ENCODE results near the gene GVQW3. TPM values are rescaled to one million over a fixed set of nuclear protein-coding genes. Genes with fewer than 3 reads are reported as not detected.

GVQW3 gene
- total RNA-seq, 3 donors from 2014 or later: 1.3 to 5.4 (median 3.9) TPM

GRCh38 chr11:76453248-76453647 lies 72.1 kb downstream of the GVQW3 start:
- intact Hi-C loops (cut with DNase I; ENCODE audit: low total_unique reads): no loop called here
- H3K27ac ChIP-seq: no peak overlapping the region
- H3K4me3 ChIP-seq: no peak overlapping the region
- no peaks in the 10 kb centered on the region for H3K9me3 ChIP-seq
- no peaks in the 10 kb centered on the region for H3K36me3 ChIP-seq
- no peak for TF ChIP-seq CTCF (IDR thresholded peaks at IDR 0.05)
- DNase-seq (ENCODE audit: low spot score in 2 of 2): no peak
- no peaks in the 10 kb centered on the region for H3K27me3 ChIP-seq
- H3K4me1 ChIP-seq: no peaks in the 10 kb centered on the region

- intact Hi-C loops (cut with DNase I; ENCODE audit: low total_unique reads): no loop called here
- DNase-seq (ENCODE audit: low spot score in 2 of 2): no peak
- H3K36me3 ChIP-seq: no peaks in the 10 kb centered on the region
- H3K9me3 ChIP-seq: no peaks in the 10 kb centered on the region
- H3K4me1 ChIP-seq: no peaks in the 10 kb centered on the region
- H3K27ac ChIP-seq: no peak overlapping the region
- H3K27me3 ChIP-seq: no peaks in the 10 kb centered on the region
- H3K4me3 ChIP-seq: no peak overlapping the region
- TF ChIP-seq POLR2AphosphoS5 (IDR thresholded peaks at IDR 0.05) (no peak), POLR2A (IDR thresholded peaks at IDR 0.05) (no peak), CTCF (IDR thresholded peaks at IDR 0.05) (no peak)
Observed at GRCh38 chr11:76455331-76455730, 74.2 kb downstream of the GVQW3 start.

- TF ChIP-seq POLR2AphosphoS5 (IDR thresholded peaks at IDR 0.05) (no peak), CTCF (IDR thresholded peaks at IDR 0.05) (no peak), POLR2A (IDR thresholded peaks at IDR 0.05) (no peak)
- no peaks in the 10 kb centered on the region for H3K36me3 ChIP-seq
- DNase-seq (ENCODE audit: low spot score in 2 of 2): no peak
- H3K9me3 ChIP-seq: no peaks in the 10 kb centered on the region
- H3K4me3 ChIP-seq: no peak overlapping the region
- intact Hi-C loops (cut with DNase I; ENCODE audit: low total_unique reads): no loop called here
- H3K27ac ChIP-seq: no peak overlapping the region
- no peaks in the 10 kb centered on the region for H3K27me3 ChIP-seq
- H3K4me1 ChIP-seq: no peaks in the 10 kb centered on the region
Observed at GRCh38 chr11:76455931-76456330, 74.8 kb downstream of the GVQW3 start.

GRCh38 chr11:76456571-76456970 lies 75.4 kb downstream of the GVQW3 start:
- intact Hi-C loops (cut with DNase I; ENCODE audit: low total_unique reads): no loop called here
- Histone ChIP-seq H3K36me3 (no peaks in the 10 kb centered on the region), H3K9me3 (no peaks in the 10 kb centered on the region), H3K27ac (no peak overlapping the region), H3K4me1 (no peaks in the 10 kb centered on the region), H3K27me3 (no peaks in the 10 kb centered on the region), H3K4me3 (no peak overlapping the region)
- no peak for DNase-seq (ENCODE audit: low spot score in 2 of 2)
- TF ChIP-seq POLR2AphosphoS5 (IDR thresholded peaks at IDR 0.05) (no peak), CTCF (IDR thresholded peaks at IDR 0.05) (no peak), POLR2A (IDR thresholded peaks at IDR 0.05) (no peak)

Other genes with a start within 250 kb of the GVQW3 start
- gene WNT11, start 174.8 kb upstream of the GVQW3 start, total RNA-seq: 10 to 100 TPM in 2 of 3 donors, 1 to 10 TPM in 1; 7.0 to 70.6 (median 17.7) TPM
- gene THAP12, start 191 bp upstream of the GVQW3 start, total RNA-seq: 10 to 100 TPM; 42.3 to 49.9 (median 49.5) TPM
- 10 to 100 TPM; 22.9 to 71.3 (median 43.9) TPM for gene EMSY, start 63.7 kb downstream of the GVQW3 start, total RNA-seq